GM10847 (cell line): ENCODE results near the gene OR10R2.

Experiments
- POLR2A ChIP-seq: IDR thresholded peaks from 2 replicates; pipeline ENCODE4 v1.6.1; 2011; ENCODE audit not compliant: insufficient read length; ENCODE audit errors: extremely low read depth

The OR10R2 gene

DNA sequence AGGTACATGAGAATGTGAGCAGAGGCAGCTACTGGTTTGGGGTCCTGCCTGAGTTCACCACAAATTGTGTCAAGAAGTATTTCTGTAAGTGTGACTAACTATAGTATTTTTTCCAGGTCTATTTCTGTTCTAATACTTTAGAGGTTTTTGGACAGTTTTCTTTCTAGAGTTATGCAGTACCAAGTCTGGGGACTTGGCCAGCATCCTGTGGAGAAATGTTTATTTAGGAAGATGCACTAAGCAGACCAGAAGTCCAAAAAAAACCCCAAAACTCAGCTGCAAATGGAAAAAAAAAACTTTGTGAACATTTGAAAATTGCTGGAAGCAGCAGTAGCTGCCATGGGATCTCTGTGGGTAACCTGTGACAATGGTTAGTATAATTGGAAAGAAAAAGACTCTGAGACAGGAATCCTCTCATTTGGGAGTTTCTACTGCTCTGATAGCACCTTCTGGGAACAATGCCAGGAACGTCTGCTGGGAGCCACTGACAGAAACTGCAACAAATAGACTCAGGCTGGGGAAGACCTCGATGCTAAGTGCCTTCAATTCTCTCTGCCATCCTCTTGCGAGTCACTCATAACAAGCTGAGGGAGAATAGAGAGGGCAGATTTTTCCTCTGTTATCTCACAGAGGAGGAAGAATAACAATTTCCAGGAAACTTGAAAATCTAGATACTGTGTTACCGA is 37.6 kb downstream of the OR10R2 start:
- TF ChIP-seq POLR2A: no peak

DNA sequence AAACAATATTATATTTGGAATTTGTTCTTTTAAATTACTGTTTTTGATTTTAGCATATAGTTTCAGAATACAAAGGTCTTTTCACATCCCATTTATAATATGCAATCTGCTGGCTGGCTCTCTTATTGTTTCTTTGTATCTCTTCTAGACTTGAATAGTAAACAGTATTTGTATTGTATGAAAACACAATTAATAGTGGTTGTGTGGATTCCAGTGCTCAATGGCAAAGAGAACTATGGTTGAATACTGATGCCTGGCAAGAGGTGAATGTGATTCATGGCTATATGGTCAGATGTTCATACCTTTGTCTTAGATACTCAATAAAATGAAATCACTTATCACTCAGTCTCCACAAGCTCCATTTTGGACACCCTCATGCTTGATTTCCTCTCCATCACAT is 44.9 kb downstream of the OR10R2 start:
- TF ChIP-seq POLR2A: no peak

DNA sequence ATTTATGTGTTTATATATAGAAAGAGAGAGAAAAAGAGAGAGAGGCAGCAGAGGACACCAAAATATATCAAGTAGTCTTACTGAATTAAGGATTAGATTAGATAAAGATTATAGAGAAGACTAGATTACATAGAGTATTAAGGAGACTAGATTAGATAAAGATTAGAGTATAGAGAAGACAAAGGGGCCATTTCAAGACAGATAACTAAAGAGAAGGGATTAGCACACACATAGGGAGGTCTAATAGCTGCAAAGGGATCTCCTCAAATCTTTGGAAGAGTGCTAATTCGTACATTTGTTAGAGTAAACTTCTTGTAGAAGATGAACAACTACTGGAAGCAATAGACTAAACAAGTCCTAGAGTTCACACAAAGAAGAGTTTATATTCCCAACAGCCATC is 48.0 kb downstream of the OR10R2 start:
- TF ChIP-seq POLR2A: no peak

DNA sequence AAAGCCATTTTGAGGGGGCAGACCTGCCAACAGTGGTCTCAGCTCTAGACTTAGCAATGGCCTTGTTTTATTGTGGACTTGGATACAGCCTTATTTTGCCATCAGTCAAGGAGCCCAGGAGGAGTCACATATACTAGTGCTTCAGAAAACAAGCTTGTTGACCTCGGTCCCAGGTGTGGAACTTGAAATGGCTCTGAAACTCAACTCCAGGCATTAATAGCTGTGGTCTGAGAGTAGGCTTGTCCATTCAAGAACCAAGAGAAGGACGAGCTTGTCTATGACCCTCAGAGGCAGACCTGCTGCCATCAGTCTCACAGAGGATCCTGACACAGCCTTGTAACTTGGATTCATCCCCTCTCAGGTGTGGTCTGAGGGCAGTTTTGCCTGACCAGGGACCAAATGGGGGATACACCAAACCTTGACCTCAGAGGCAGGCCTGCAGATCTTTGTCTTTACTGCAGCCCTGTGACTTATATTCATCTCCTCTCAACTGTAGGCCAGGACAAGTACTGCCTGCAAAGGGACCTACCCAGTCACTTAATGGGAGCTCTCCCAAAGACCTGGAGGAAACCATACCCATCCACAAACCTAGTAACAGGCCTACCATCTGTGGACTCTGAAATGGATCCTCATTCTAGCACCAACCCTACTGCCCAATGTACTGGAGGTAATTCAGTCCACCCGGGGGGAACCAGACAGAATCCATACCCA is 49.1 kb downstream of the OR10R2 start:
- no peak for TF ChIP-seq POLR2A

DNA sequence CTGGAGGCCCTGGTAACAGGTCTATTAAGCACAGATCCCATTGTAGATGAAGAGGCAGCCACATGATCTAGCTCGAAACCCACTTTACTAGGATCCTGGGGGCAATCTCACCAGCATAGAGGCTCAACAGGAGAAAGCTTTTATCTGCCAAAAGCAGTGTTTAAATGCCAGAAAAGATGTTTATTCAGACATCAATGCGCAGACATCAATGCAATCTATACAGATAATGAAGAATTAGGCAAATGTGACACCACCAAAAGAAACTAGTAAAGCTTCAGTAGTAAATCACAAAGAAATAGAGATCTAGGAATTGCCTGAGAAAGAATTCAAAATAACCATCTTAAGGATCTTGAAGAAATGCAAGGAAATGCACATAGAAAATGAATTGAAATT is 49.6 kb downstream of the OR10R2 start:
- TF ChIP-seq POLR2A: no peak

DNA sequence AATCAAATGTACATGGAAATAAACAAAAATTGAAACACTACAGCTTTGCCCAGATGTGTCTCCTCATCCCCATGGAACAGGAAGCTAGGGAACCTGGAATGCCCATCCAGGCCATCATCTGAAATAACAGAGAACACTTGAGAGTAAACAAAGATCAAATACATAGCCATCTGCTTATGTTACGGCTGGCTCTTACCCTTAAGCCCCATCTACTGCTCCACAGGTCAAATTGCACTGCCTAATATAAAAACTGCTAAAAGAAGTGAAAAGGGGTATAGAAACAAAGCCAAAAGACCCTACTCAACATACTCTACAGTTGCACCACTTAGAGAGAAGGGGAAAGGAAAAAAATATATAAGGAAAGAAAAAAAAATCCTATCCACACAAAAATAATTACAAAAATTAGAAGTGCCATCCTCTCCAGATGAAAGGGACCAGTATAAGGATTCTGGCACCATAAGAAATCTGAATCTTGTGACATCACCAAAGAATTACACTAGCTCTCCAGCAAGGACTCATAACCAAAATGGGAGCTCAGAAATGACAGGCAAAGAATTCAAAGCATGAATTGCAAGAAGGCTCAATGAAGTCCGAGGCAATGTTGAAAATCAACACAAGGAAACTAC is 55.3 kb downstream of the OR10R2 start:
- no peak for TF ChIP-seq POLR2A
